GM21737 (cell line): ENCODE results near the gene NQO2.

Source experiments
- ATAC-seq: cut with Tn5 transposase; IDR thresholded peaks from one replicate; pipeline ENCODE4 v1.9.1; 2021; ENCODE audit warnings: mild to moderate bottlenecking, moderate library complexity; ENCODE audit not compliant: unreplicated experiment

Gene NQO2

GRCh38 chr6:2999618-3000557 is at the start of gene NQO2:
NQO2 (plus strand) TSS chr6:2999894; CDS start chr6:3006553, 6,659 bp downstream.
- peak; percentile 78 for ATAC-seq

- ATAC-seq, result no peak
Measured at GRCh38 chr6:2950713-2951112, 49.0 kb upstream of the NQO2 start.

DNA sequence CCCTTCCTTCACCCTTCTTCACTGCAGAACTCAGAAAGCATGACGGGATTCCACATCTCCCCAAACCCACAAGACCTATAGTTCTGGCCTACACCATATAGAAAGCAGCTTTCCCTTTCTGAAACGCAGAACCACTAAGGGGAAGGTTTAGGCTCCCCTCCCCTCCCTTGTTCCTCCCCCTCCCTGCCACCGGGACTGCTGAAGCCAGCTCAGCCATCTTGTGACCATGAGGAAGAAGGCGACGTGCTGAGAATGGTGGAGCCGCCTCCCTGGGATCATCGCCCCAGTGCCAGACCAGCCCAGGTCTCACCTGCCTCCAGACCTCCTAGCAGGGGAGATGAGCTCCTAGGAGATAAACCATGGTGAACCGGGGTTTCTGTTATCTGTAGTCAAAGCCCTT is 48.0 kb upstream of the NQO2 start:
- ATAC-seq, result no peak

DNA sequence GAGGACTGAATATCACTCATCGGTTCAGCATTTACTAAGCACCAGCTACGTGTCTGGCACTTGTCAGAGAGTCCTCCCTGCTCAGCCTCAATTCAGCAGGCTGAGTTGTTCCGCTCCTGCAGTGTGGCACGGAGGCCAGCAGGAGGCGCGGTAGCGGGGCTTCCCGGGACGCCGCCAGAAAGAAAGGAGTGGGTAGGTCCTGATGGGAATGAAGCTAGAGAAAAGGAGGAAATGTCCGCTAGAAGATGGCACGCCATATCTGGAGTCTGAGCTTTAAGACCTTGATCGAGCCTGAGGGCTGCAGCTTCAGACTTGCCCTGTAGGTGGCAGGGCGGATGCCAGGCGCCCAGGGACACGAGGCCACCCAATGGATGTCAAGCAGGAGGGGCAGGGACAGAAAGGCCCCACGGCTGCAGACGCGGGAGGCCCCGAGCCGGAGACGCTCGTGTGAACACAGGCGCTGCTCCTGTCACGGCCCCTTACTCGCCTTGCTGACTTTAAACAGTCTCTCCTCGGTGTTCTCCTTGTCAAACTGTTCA is 47.1 kb upstream of the NQO2 start:
- ATAC-seq, result no peak

DNA sequence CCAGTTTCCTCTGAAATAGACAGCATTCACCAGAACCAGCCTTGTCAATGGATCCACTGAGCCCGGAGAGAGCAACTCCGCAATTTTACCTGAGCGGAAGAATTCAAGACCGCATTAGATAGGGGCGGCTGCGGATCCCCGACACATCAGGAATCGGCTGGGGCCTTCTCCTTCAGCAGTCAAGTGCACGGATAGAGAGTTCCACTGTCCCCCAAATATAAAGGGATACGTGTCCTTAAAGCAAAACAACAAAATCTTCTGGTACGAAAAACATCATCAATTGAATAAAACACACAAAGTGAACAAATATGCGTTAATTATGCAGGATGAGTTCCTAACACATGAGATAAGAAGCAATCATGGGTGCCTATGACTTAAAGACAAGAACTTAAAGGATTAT is 46.6 kb upstream of the NQO2 start:
- no peak for ATAC-seq

GRCh38 chr6:2956930-2957685 is 42.6 kb upstream of the NQO2 start:
- ATAC-seq, result no peak

- no peak for ATAC-seq
Measured at GRCh38 chr6:2957696-2958330, 41.9 kb upstream of the NQO2 start.

- ATAC-seq, result no peak
Measured at GRCh38 chr6:2958331-2958711, 41.4 kb upstream of the NQO2 start.

DNA sequence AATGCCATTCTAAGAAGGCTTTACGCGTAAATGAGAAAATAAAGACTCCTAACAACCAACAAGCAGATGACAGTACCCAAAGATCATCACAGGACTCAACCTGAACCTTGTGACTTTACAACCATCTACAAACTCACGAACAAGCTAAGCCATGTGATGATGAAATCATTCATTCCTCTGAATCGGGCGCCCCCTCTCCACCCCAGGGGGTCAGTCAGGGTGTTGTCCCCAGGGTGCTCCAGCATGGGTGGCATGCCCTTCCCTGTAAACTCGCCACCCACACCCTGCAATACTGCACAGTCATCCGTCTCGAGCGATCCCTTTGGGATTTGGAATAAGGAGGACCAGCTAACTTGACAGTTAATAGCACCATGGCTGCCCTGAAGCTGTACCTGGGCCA is 40.9 kb upstream of the NQO2 start:
- no peak for ATAC-seq

GRCh38 chr6:2959909-2960719 is 39.6 kb upstream of the NQO2 start:
- ATAC-seq, result no peak

DNA sequence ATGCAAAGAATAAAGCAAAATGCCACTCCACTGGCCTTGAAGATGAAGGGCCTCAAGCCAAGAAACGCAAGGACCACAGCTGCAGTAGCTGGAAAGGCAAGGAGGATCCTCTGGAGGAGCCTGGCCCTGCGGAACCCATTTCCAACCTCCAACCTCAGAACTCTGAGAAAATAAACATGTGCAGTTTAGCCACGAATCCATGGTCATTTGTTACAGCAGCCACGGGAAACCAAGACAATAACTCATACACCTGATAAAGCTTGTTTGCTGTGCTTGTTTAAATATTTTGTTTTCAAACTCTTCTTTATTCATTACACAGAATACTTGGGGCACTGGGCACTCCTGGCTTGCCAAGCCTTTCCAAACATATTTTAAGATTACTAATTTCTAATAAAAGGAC is 38.8 kb upstream of the NQO2 start:
- no peak for ATAC-seq

GRCh38 chr6:2961506-2961905 is 38.2 kb upstream of the NQO2 start:
- no peak for ATAC-seq

DNA sequence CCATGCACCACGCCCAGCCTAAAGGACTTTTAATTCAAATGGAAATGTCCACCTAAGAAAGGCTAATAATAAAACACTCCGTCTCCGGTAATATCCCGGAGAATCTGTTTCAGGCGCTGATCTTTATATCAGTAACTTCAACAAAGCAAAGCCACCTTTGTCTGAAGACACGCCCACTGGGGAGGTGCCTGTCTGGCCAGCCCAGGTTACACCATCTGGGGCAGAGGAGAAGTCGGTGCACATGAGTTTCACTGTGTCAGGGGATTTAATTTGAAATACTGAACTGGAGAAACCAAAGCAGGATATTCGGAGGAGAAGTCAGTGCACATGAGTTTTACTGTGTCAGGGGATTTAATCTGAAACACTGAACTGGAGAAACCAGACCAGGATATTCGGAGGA is 37.7 kb upstream of the NQO2 start:
- ATAC-seq, result no peak

DNA sequence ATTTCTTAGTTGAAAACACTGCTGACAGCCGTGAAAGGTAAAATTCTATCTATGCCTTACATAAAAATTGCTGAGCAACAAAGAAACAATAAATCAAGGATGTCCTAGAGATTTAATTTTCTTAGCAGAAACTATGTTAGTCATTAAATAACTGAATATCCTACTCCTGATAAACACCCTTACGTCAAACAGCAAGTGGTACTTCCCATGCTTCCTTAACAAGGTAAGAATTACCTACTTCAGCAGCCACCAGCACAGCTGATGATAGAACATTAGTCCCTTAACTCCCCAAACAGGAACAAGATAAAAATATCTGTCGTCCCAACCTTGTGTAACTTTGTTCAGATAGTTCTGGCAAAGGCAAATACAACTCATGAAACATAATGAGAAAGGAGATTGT is 37.1 kb upstream of the NQO2 start:
- no peak for ATAC-seq

DNA sequence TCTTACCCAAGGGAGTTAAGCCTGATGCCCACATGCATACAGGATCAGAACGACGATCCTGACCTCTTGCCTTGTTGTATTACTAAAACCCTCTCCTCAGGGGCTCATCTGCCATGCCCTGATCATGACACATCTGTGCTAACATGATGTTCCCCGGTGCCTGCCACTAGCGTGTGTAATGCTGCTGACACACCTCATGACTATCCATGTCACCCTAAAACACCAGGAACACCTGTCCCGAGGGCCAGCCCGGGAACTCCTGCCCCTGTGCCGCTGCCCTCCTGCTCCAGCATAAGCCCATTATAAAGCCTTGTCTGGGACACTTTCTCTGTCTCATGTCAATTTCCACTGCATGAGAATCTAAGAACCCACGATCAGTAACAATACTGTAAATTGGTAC is 35.9 kb upstream of the NQO2 start:
- no peak for ATAC-seq

DNA sequence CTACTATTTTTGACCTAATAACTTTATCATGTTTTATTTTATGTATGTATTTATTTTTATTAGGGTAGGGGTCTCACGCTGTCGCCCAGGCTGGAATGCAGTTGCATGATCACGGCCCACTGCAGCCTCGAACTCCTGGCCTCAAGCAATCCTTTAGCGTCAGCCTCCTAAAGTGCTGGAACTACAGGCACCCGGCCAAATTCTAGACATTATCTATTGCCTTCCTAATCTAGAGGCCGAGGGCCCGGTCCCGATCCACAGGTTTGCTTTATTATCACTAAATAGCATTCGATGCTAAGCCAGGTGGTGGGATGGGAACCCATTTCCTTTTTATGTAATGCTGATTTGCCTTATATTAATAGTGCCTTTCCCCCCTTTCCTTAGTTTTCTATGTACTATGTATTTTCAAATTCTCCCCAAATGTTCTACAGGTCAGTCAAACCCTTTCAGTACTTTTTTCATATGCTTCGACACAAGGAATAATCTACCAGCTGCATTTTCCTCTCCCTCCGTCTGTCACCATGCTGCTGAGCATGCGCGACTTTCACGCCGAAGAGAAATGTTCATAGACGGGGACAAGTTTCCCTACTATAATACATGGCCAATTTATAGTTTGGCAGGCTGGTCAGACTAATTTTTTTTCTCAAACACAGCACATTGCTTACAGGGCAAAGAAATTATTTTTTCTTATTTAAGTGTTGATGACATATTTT is 34.7 kb upstream of the NQO2 start:
- no peak for ATAC-seq

DNA sequence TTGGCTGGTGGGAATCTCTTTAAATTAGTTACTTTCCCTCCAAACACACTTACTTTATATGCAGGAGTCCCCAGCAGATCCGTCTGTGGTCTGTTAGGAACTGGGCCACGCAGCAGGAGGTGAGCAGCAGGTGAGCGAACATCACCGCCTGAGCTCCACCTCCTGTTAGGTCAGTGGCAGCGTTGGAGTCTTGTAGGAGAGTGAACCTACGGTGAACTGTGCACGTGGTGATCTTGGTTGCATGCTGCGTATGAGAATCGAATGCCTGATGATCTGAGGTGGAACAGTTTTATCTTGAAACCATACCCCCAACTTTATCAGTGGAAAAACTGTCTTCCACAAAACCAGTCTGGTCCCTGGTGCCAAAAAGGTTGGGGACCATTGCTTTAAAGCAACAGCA is 33.3 kb upstream of the NQO2 start:
- no peak for ATAC-seq

DNA sequence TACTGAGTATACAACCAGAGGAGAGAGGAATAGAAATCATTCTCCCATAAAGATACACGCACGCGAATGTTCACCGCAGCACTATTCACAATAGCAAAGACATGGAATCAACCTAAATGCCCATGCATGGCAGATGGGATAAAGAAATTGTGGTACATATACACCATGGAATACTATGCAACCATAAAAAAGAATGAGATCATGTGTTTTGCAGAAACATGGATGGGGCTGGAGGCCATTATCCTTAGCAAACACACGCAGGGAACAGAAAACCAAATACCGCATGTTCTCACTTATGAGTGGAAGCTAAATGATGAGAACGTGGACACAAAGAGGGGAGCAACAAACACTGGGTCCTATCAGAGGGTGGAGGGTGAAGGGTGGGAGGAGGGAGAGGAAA is 31.8 kb upstream of the NQO2 start:
- ATAC-seq, result no peak

DNA sequence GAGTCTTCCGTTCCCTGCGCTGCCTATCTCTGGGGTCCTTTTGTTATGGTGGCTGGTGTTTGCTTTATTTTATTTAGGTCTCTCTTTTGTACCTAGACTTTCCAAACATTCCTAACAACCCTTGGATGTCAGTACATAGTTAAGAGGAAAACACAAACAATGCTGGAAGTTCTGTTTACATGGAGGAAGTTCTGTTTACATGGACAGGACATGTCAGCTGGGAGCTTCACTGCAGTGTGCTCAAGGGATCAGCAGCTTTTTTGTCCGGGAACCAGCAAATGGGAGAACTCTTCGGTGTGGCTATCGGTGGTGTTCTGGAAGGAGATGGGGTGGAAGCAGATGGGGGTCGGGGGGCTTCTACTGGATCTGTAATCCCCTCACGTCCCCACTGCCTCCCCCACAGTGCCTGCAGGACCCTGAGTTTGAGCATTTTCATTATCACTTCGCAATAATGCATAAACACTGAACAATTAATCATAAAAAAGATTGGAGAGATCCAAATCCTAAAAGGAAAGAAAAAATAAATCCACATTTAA is 31.0 kb upstream of the NQO2 start:
- ATAC-seq, result no peak

DNA sequence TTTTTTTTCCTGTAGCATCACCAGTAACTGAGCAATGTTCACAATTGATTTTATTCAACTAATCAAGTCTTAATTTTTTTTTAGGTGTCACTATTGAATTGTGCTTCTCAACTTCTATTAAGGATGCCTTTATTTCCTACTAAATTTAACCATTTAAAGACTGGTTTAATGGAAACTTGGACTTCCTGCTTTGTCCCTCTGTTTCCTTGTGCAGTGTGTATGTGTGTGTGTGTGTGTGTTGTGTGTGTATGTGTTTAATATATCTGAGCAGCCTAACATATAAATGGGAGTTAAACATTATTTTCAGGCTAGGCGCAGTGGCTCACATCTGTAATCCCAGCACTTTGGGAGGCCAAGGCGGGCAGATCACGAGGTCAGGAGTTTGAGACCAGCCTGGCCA is 30.1 kb upstream of the NQO2 start:
- no peak for ATAC-seq
